Measurements from ENCODE around the gene CAMKMT. TPM values are rescaled to one million over a fixed set of nuclear protein-coding genes. Genes with fewer than 3 reads are reported as not detected.

The CAMKMT gene
- total and polyA plus RNA-seq, 2 experiments from 2014 or later, result 26.5 to 29.5 TPM

GRCh38 chr2:44560941-44561340 is 199.2 kb downstream of the CAMKMT start (continued):
- TF ChIP-seq, protein P1, sequence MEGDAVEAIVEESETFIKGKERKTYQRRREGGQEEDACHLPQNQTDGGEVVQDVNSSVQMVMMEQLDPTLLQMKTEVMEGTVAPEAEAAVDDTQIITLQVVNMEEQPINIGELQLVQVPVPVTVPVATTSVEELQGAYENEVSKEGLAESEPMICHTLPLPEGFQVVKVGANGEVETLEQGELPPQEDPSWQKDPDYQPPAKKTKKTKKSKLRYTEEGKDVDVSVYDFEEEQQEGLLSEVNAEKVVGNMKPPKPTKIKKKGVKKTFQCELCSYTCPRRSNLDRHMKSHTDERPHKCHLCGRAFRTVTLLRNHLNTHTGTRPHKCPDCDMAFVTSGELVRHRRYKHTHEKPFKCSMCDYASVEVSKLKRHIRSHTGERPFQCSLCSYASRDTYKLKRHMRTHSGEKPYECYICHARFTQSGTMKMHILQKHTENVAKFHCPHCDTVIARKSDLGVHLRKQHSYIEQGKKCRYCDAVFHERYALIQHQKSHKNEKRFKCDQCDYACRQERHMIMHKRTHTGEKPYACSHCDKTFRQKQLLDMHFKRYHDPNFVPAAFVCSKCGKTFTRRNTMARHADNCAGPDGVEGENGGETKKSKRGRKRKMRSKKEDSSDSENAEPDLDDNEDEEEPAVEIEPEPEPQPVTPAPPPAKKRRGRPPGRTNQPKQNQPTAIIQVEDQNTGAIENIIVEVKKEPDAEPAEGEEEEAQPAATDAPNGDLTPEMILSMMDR (conservative IDR thresholded peaks at IDR 0.05; ENCODE audit: low read depth in 2 of 2), result no peak
- TF ChIP-seq CREB1 (CRISPR knock-in tag; IDR thresholded peaks at IDR 0.05; ENCODE audit: low read depth), result no peak
- no peak for TF ChIP-seq ETS1 (IDR thresholded peaks at IDR 0.05)
- TF ChIP-seq ZNF114 (CRISPR knock-in tag; IDR thresholded peaks at IDR 0.05), result no peak
- no peak for TF ChIP-seq POLR2AphosphoS5 (IDR thresholded peaks at IDR 0.05; ENCODE audit: low read depth)
- TF ChIP-seq ZNF331 (CRISPR knock-in tag; IDR thresholded peaks at IDR 0.05; ENCODE audit: low read depth), result no peak
- no peak for TF ChIP-seq EZH2 (IDR thresholded peaks at IDR 0.05; ENCODE audit: low read depth, unreplicated experiment)
- no peak for TF ChIP-seq JUNB (IDR thresholded peaks at IDR 0.05; ENCODE audit: unreplicated experiment)
- no peak for TF ChIP-seq NANOG (IDR thresholded peaks at IDR 0.05; ENCODE audit: borderline replicate concordance)

GRCh38 chr2:44562737-44563136 is 201.0 kb downstream of the CAMKMT start:
- H4K20me1 ChIP-seq (replicated peaks; ENCODE audit: insufficient read depth), result no peaks in the 10 kb centered on the region; the same call in 1 of the 2 replicates
- H3F3A ChIP-seq (replicated peaks; ENCODE audit: low read depth), result no peaks in the 10 kb centered on the region
- no peaks in the 10 kb centered on the region for H3K36me3 ChIP-seq (ENCODE audit: insufficient read depth)
- H3K27ac ChIP-seq (ENCODE audit: low read depth), result no peak overlapping the region
- H3K27me3 ChIP-seq (ENCODE audit: insufficient read depth), result no peaks in the 10 kb centered on the region
- DNase-seq (ENCODE audit: low spot score) (no peak), ATAC-seq (no peak)
- Mint-ChIP-seq H3K4me1 (peaks cover 7% of the 10 kb centered on the region), H3K9me3 (no peaks in the 10 kb centered on the region), H3K4me3 (no peak overlapping the region), H3K27ac (no peak overlapping the region), H3K27me3 (ENCODE audit: insufficient read depth, low read depth, poor library complexity) (no peaks in the 10 kb centered on the region), H3K36me3 (ENCODE audit: low read depth) (no peaks in the 10 kb centered on the region)
- H3K79me2 ChIP-seq (replicated peaks; ENCODE audit: insufficient read depth), result no peaks in the 10 kb centered on the region
- H2AFZ ChIP-seq, result no peak overlapping the region
- H3K4me2 ChIP-seq, result no peak overlapping the region
- no peaks in the 10 kb centered on the region for H3K9me2 ChIP-seq (ENCODE audit: insufficient read depth)
- no peak overlapping the region for H3K4me3 ChIP-seq
- H3K4me1 ChIP-seq (ENCODE audit: insufficient read depth), result no peaks in the 10 kb centered on the region; the same call in 1 of the 2 replicates
- TF ChIP-seq EZH2 (IDR thresholded peaks at IDR 0.05; ENCODE audit: low read depth, unreplicated experiment) (no peak), POLR2AphosphoS5 (IDR thresholded peaks at IDR 0.05; ENCODE audit: low read depth) (no peak), CREB1 (CRISPR knock-in tag; IDR thresholded peaks at IDR 0.05; ENCODE audit: low read depth) (no peak), ETS1 (IDR thresholded peaks at IDR 0.05) (no peak), JUNB (IDR thresholded peaks at IDR 0.05; ENCODE audit: unreplicated experiment) (no peak), STAT1 (IDR thresholded peaks at IDR 0.05; ENCODE audit: unreplicated experiment) (no peak)
- TF ChIP-seq, protein P2, sequence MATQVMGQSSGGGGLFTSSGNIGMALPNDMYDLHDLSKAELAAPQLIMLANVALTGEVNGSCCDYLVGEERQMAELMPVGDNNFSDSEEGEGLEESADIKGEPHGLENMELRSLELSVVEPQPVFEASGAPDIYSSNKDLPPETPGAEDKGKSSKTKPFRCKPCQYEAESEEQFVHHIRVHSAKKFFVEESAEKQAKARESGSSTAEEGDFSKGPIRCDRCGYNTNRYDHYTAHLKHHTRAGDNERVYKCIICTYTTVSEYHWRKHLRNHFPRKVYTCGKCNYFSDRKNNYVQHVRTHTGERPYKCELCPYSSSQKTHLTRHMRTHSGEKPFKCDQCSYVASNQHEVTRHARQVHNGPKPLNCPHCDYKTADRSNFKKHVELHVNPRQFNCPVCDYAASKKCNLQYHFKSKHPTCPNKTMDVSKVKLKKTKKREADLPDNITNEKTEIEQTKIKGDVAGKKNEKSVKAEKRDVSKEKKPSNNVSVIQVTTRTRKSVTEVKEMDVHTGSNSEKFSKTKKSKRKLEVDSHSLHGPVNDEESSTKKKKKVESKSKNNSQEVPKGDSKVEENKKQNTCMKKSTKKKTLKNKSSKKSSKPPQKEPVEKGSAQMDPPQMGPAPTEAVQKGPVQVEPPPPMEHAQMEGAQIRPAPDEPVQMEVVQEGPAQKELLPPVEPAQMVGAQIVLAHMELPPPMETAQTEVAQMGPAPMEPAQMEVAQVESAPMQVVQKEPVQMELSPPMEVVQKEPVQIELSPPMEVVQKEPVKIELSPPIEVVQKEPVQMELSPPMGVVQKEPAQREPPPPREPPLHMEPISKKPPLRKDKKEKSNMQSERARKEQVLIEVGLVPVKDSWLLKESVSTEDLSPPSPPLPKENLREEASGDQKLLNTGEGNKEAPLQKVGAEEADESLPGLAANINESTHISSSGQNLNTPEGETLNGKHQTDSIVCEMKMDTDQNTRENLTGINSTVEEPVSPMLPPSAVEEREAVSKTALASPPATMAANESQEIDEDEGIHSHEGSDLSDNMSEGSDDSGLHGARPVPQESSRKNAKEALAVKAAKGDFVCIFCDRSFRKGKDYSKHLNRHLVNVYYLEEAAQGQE (IDR thresholded peaks at IDR 0.05; ENCODE audit: unreplicated experiment), result no peak

Data from GM23338 (cell line).